Stimulated activated CD4-positive, alpha-beta T cell treated with anti-CD3 and anti-CD28 coated beads, Interleukin-2, amount 100 ng/mL, for 48 hours (primary cell): ENCODE results near the gene CATSPER3.

Experiments used
- DNase-seq, 2 donors: peaks; one replicate each; pipeline ENCODE4 v3.0.0-alpha.2; 2020

The CATSPER3 gene

GRCh38 chr5:135030956-135031812 lies 63.5 kb downstream of the CATSPER3 start:
- DNase-seq, result no peak

GRCh38 chr5:135031813-135032694 lies 64.3 kb downstream of the CATSPER3 start:
- no peak for DNase-seq

GRCh38 chr5:135032695-135032998 lies 64.9 kb downstream of the CATSPER3 start:
- DNase-seq, result no peak

- DNase-seq, result no peak
Measured at GRCh38 chr5:135032999-135033861, 65.5 kb downstream of the CATSPER3 start.

- no peak for DNase-seq
Measured at GRCh38 chr5:135033901-135034235, 66.2 kb downstream of the CATSPER3 start, which contains the start of gene PITX1. TSS of gene PITX1 (minus strand) at chr5:135034228. CDS start at chr5:135033881, 347 bp downstream.

GRCh38 chr5:135034236-135034962 lies 66.7 kb downstream of the CATSPER3 start:
- DNase-seq, result no peak

GRCh38 chr5:135034963-135035677 lies 67.4 kb downstream of the CATSPER3 start:
- DNase-seq, result no peak

- no peak for DNase-seq
Measured at GRCh38 chr5:135035678-135036030, 67.9 kb downstream of the CATSPER3 start.

- DNase-seq, result no peak
Measured at GRCh38 chr5:135036405-135036804, 68.7 kb downstream of the CATSPER3 start.

- no peak for DNase-seq
Measured at GRCh38 chr5:135037519-135038204, 70.0 kb downstream of the CATSPER3 start.

GRCh38 chr5:135038205-135038812 lies 70.6 kb downstream of the CATSPER3 start:
- no peak for DNase-seq

GRCh38 chr5:135038813-135039270 lies 71.1 kb downstream of the CATSPER3 start:
- DNase-seq, result no peak

GRCh38 chr5:135039271-135040033 lies 71.7 kb downstream of the CATSPER3 start:
- no peak for DNase-seq

- no peak for DNase-seq
Measured at GRCh38 chr5:135040034-135040332, 72.3 kb downstream of the CATSPER3 start.

GRCh38 chr5:135040333-135041144 lies 72.8 kb downstream of the CATSPER3 start:
- DNase-seq, result no peak

- no peak for DNase-seq
Measured at GRCh38 chr5:135041145-135041587, 73.5 kb downstream of the CATSPER3 start.

GRCh38 chr5:135041726-135042125 lies 74.0 kb downstream of the CATSPER3 start:
- DNase-seq, result no peak

- no peak for DNase-seq
Measured at GRCh38 chr5:135042595-135042994, 74.9 kb downstream of the CATSPER3 start.

- no peak for DNase-seq
Measured at GRCh38 chr5:135045488-135045887, 77.8 kb downstream of the CATSPER3 start.
